ENCODE results near the gene CCDC24. TPM values are rescaled to one million over a fixed set of nuclear protein-coding genes. Genes with fewer than 3 reads are reported as not detected.

CCDC24 gene
- total and polyA plus RNA-seq, 2 donors (not counting 1 experiment from before 2014, with no cell fraction given) = 0.94 to 3.5 TPM

DNA sequence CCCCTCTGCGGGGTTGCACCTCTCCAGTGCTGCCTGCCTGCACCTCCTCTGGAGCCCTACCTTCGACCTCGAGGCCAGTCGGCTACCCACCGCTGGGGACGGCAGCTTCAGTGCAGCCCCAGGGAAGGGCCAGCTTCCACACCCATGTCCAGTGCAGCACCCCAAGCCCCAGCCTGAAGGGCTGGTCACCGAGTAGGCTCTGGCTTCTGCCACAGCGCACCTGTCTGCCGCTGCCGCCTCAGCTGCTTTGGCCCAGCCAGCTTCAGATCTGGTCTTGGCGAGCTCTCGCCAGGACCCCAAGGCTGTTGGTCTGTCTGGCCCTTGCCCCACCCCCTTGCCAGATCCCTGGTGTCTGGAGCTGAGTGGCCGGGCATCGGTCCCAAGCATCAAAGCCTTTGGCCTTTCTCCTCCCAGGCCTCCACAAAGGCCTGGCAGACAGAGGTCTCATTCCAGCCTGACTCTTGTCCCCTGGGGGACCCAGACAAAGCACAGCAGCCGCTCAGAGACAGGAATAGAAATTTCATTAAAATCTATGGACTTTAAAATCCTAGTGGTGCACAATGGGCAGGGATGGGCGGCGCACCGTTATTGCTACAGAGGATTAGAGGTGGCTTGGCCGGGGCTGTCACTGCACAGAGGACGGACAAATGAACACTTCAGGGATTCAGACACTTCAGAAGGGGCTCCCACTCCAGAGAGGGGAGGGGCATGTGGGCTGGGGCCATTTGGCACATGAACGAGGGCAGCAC is 4.8 kb downstream of the CCDC24 start:
- Histone ChIP-seq H3K27ac (ENCODE audit: insufficient read depth, low read length) (no peak overlapping the region), H2AFZ (ENCODE audit: low read length) (no peak overlapping the region)

DNA sequence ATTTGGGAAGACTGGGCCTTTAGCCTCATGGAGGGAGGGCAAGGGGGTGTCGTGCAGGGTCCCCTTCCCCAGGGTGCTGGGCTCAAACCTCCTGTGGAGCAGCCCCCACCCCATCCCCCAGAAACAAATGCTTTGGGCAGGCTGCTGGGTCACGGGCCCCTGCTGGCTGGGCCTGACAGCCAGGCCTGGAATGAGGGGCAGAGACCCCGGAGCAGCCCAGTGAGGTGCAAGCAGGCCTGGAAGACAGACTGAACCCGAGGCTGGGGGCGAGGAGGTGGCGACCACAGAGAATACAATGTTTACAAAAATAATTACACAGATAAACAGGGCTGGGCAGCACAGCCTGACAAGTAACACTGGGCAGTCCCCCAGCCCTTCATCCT is 5.3 kb downstream of the CCDC24 start:
- no peak overlapping the region for H3K27ac ChIP-seq (ENCODE audit: insufficient read depth, low read length)
- H3K9ac ChIP-seq (ENCODE audit: insufficient read depth, low read length) = no peak overlapping the region
- no peaks in the 10 kb centered on the region for H3K27me3 ChIP-seq (ENCODE audit: control insufficient read depth, insufficient read depth, low read length)
- no peak for DNase-seq (ENCODE audit: low read depth in 2 of 2)
- no peaks in the 10 kb centered on the region for H3K9me3 ChIP-seq (ENCODE audit: control insufficient read depth, insufficient read depth, low read depth, low read length)
- no peak overlapping the region for H2AFZ ChIP-seq (ENCODE audit: low read length)
- TF ChIP-seq EZH2 (IDR thresholded peaks at IDR 0.05; ENCODE audit: low read length, missing control alignments) = no peak
- no peaks in the 10 kb centered on the region for H3K36me3 ChIP-seq (ENCODE audit: control insufficient read depth, insufficient read depth, low read length)
- H3K4me3 ChIP-seq (replicated peaks in 1 of 4; ENCODE audit: control extremely low read depth in 1 of 4, insufficient read depth in 1 of 4, low read depth in 3 of 4, low read length in 4 of 4) = no peak overlapping the region
- H4K20me1 ChIP-seq (ENCODE audit: control insufficient read depth, extremely low read depth, insufficient read depth, low read length) = no peaks in the 10 kb centered on the region
- H3K4me2 ChIP-seq (ENCODE audit: extremely low read depth, insufficient read depth, low read length) = no peak overlapping the region
- H3K79me2 ChIP-seq (ENCODE audit: control insufficient read depth, insufficient read depth, low read length) = no peaks in the 10 kb centered on the region
- no peaks in the 10 kb centered on the region for H3K4me1 ChIP-seq (ENCODE audit: control insufficient read depth, extremely low read depth, insufficient read depth, low read length)

More for the DNA sequence above, 4.8 kb downstream of the CCDC24 start:
- no peaks in the 10 kb centered on the region for H3K79me2 ChIP-seq (ENCODE audit: control insufficient read depth, insufficient read depth, low read length)
- no peaks in the 10 kb centered on the region for H3K36me3 ChIP-seq (ENCODE audit: control insufficient read depth, insufficient read depth, low read length)
- no peak overlapping the region for H3K4me2 ChIP-seq (ENCODE audit: extremely low read depth, insufficient read depth, low read length)
- H4K20me1 ChIP-seq (ENCODE audit: control insufficient read depth, extremely low read depth, insufficient read depth, low read length) = no peaks in the 10 kb centered on the region
- no peaks in the 10 kb centered on the region for H3K4me1 ChIP-seq (ENCODE audit: control insufficient read depth, extremely low read depth, insufficient read depth, low read length)
- no peak overlapping the region for H3K4me3 ChIP-seq (replicated peaks in 1 of 4; ENCODE audit: control extremely low read depth in 1 of 4, insufficient read depth in 1 of 4, low read depth in 3 of 4, low read length in 4 of 4)
- DNase-seq (ENCODE audit: low read depth in 2 of 2) = no peak
- no peaks in the 10 kb centered on the region for H3K27me3 ChIP-seq (ENCODE audit: control insufficient read depth, insufficient read depth, low read length)
- H3K9me3 ChIP-seq (ENCODE audit: control insufficient read depth, insufficient read depth, low read depth, low read length) = no peaks in the 10 kb centered on the region
- TF ChIP-seq EZH2 (IDR thresholded peaks at IDR 0.05; ENCODE audit: low read length, missing control alignments) = no peak
- TF ChIP-seq, protein P1, sequence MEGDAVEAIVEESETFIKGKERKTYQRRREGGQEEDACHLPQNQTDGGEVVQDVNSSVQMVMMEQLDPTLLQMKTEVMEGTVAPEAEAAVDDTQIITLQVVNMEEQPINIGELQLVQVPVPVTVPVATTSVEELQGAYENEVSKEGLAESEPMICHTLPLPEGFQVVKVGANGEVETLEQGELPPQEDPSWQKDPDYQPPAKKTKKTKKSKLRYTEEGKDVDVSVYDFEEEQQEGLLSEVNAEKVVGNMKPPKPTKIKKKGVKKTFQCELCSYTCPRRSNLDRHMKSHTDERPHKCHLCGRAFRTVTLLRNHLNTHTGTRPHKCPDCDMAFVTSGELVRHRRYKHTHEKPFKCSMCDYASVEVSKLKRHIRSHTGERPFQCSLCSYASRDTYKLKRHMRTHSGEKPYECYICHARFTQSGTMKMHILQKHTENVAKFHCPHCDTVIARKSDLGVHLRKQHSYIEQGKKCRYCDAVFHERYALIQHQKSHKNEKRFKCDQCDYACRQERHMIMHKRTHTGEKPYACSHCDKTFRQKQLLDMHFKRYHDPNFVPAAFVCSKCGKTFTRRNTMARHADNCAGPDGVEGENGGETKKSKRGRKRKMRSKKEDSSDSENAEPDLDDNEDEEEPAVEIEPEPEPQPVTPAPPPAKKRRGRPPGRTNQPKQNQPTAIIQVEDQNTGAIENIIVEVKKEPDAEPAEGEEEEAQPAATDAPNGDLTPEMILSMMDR (conservative IDR thresholded peaks at IDR 0.05 in 1 of 2, IDR thresholded peaks at IDR 0.05 in 1 of 2; ENCODE audit: low read depth in 1 of 2, low read length in 2 of 2) = no peak
- H3K9ac ChIP-seq (ENCODE audit: insufficient read depth, low read length) = no peak overlapping the region

DNA sequence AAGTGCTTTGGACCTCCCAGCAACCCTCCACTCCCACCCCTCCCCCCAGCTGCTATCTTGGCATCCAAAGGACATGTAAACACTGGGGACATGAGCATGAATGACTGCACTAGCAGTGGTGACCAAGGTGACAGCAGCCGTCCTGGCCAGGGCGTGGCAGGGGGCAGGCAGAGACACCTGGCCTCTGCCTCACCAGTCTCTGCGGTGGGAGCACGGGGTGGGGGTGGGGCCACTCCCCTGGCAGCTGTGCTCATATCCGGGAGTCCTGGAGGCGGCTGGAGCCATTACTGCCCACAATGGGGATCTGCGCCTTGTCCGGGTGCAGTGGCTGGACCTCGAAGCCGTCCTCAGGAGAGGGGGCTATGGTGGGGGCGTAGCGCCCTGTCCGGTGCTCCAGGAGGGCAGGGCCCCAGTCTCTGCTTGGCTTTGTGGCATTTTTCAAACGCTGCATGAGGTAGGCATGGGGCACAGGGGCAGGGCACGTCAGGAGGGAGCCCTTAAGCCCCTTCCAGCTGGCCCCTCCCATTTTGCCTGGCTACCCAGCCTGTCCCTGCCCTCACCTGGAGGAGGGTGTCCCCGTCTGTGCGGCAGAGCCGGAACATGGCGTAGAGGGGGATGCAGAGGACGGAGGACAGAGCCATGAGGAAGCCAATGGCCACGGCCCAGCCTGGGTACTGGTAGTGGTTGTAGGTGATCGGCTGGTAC is 6.0 kb downstream of the CCDC24 start:
- H3K9ac ChIP-seq (ENCODE audit: insufficient read depth, low read length) = no peak overlapping the region
- no peaks in the 10 kb centered on the region for H4K20me1 ChIP-seq (ENCODE audit: control insufficient read depth, extremely low read depth, insufficient read depth, low read length)
- no peaks in the 10 kb centered on the region for H3K27me3 ChIP-seq (ENCODE audit: control insufficient read depth, insufficient read depth, low read length)
- no peaks in the 10 kb centered on the region for H3K36me3 ChIP-seq (ENCODE audit: control insufficient read depth, insufficient read depth, low read length)
- no peak for DNase-seq (ENCODE audit: low read depth in 2 of 2)
- no peaks in the 10 kb centered on the region for H3K79me2 ChIP-seq (ENCODE audit: control insufficient read depth, insufficient read depth, low read length)
- no peak overlapping the region for H3K4me2 ChIP-seq (ENCODE audit: extremely low read depth, insufficient read depth, low read length)
- H3K4me1 ChIP-seq (ENCODE audit: control insufficient read depth, extremely low read depth, insufficient read depth, low read length) = no peaks in the 10 kb centered on the region
- no peak overlapping the region for H2AFZ ChIP-seq (ENCODE audit: low read length)
- no peaks in the 10 kb centered on the region for H3K9me3 ChIP-seq (ENCODE audit: control insufficient read depth, insufficient read depth, low read depth, low read length)
- no peak for TF ChIP-seq EZH2 (IDR thresholded peaks at IDR 0.05; ENCODE audit: low read length, missing control alignments)
- TF ChIP-seq, protein P1 (conservative IDR thresholded peaks at IDR 0.05 in 1 of 2, IDR thresholded peaks at IDR 0.05 in 1 of 2; ENCODE audit: low read depth in 1 of 2, low read length in 2 of 2) = no peak
- H3K4me3 ChIP-seq (replicated peaks in 1 of 4; ENCODE audit: control extremely low read depth in 1 of 4, insufficient read depth in 1 of 4, low read depth in 3 of 4, low read length in 4 of 4) = no peak overlapping the region
- H3K27ac ChIP-seq (ENCODE audit: insufficient read depth, low read length) = no peak overlapping the region
